Measurements from ENCODE around the gene CHD3.
A peak's percentile ranks its signal among the peaks of the same experiment; 100 is the strongest.

Gene CHD3

GRCh38 chr17:7885367-7886226 lies 3.0 kb upstream of the CHD3 start:
- peak overlapping the region; percentile 97 for H3K27ac ChIP-seq
- no peak for TF ChIP-seq CTCF (conservative IDR thresholded peaks at IDR 0.05)

GRCh38 chr17:7886227-7887037 lies 2.2 kb upstream of the CHD3 start:
- H3K27ac ChIP-seq, result peak overlapping the region; percentile 97
- TF ChIP-seq CTCF (conservative IDR thresholded peaks at IDR 0.05), result no peak

GRCh38 chr17:7887038-7887481 lies 1.5 kb upstream of the CHD3 start:
- peak overlapping the region; percentile 97 for H3K27ac ChIP-seq
- TF ChIP-seq CTCF (conservative IDR thresholded peaks at IDR 0.05), result no peak

- peak overlapping the region; percentile 97 for H3K27ac ChIP-seq
- TF ChIP-seq CTCF (conservative IDR thresholded peaks at IDR 0.05), result no peak
These were observed 956 bp upstream of the CHD3 start for GRCh38 chr17:7887482-7888183.

- TF ChIP-seq CTCF (conservative IDR thresholded peaks at IDR 0.05), result peak; percentile 43
- peak overlapping the region; percentile 97 for H3K27ac ChIP-seq
These were observed 772 bp downstream of the CHD3 start for GRCh38 chr17:7889166-7889955.

DNA sequence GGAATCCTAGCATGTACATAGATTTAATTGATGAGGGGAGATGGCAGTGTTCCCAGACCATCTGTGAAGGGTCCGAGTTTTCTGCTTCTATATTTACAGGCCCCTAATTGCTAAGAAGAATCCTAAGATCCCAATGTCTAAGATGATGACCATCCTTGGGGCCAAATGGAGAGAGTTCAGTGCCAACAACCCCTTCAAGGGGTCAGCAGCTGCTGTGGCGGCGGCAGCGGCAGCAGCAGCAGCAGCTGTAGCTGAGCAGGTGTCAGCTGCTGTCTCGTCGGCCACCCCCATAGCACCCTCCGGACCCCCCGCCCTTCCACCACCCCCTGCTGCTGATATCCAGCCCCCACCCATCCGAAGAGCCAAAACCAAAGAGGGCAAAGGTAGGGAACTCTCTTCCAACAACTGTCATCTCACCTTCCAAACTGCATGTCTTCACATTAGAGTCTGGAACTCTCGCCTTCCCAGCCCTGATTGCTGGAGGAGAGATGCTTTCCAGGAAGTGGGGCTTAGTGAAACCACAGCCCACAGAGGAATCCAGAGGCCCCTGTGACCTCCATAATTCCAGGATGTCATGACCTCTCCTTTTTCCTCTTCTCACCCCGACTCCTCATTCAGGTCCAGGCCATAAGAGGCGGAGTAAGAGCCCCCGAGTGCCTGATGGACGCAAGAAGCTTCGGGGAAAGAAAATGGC lies 4.7 kb downstream of the CHD3 start:
- no peak overlapping the region for H3K27ac ChIP-seq
- no peak for TF ChIP-seq CTCF (conservative IDR thresholded peaks at IDR 0.05)
